HepG2 (cell line): ENCODE measurements around the gene HTR4. TPM values are rescaled to one million over a fixed set of nuclear protein-coding genes. Genes with fewer than 3 reads are reported as not detected.

Source experiments
- ATAC-seq: fragments of 200-7000 bp; cut with Tn5 transposase; 3 replicates; pipeline ENCODE4 v1.9.1; 2020; ENCODE audit warnings: mild to moderate bottlenecking, moderate library complexity
- BruUV-seq: library from RNA; stranded (reverse); fragments of 400-500 nt; replicated peaks from 2 replicates; lab custom pipeline; 2021; lab: Mats Ljungman, UMichigan
- CTCF ChIA-PET: fragments of 300-600 bp; formaldehyde crosslinking; extraction: SDS; loops from one replicate; lab custom pipeline; 2021; ENCODE audit warnings: low total read pairs, inconsistent platforms, low intra/inter-chr PET ratio; lab: Yijun Ruan, JAX
- POLR2A ChIA-PET: fragments of 350-600 bp; sonication (Branson Sonifier 250); formaldehyde crosslinking; loops from one replicate; lab custom pipeline; 2020; ENCODE audit warnings: antibody characterized with exemption, inconsistent platforms; lab: Yijun Ruan, JAX
- DNase-seq: peaks from one replicate; pipeline ENCODE4 v3.0.0-alpha.2; 2015; ENCODE audit warnings: low spot score
- FAIRE-seq: peaks from 3 replicates; lab custom pipeline; 2011; peaks lifted over from hg19 to GRCh38; lab: Jason Lieb, UNC
- H2AFZ ChIP-seq: one replicate; pipeline ENCODE4 v1.6.1; 2011; ENCODE audit warnings: low read length, inconsistent platforms
- H3K27ac ChIP-seq: fragments of 300-600 bp; 3 replicates; pipeline ENCODE4 v1.8.0; 2011; ENCODE audit warnings: mixed run types, mild to moderate bottlenecking, mixed read lengths, low read length, inconsistent platforms; ENCODE audit not compliant: insufficient read depth; ENCODE audit errors: extremely low read length
- H3K27me3 ChIP-seq, 2 experiments: fragments of 200-600 bp in 1 of 2; 2 replicates in 1 of 2; 3 replicates in 1 of 2; pipeline versions ENCODE4 v1.6.0 to v1.8.0; 2011; ENCODE audit warnings: low read length in 2 of 2, mild to moderate bottlenecking in 2 of 2, moderate library complexity in 2 of 2, inconsistent platforms in 1 of 2; ENCODE audit not compliant: insufficient read depth in 2 of 2, control insufficient read depth in 1 of 2
- H3K36me3 ChIP-seq, 2 experiments: fragments of 200-600 bp in 1 of 2; replicated peaks in 1 of 2; 2 replicates in 1 of 2; 3 replicates in 1 of 2; pipeline versions ENCODE4 v1.5.1 to v1.8.0; 2011; ENCODE audit warnings: low read length in 2 of 2, inconsistent platforms in 1 of 2; ENCODE audit not compliant: insufficient read depth in 2 of 2, control insufficient read depth in 1 of 2
- H3K4me1 ChIP-seq: 2 replicates; pipeline ENCODE4 v1.5.1; 2012; ENCODE audit warnings: low read length, inconsistent platforms; ENCODE audit not compliant: insufficient read depth
- H3K4me2 ChIP-seq: 2 replicates; pipeline ENCODE4 v1.6.0; 2011; ENCODE audit warnings: low read depth, low read length, inconsistent platforms
- H3K4me3 ChIP-seq, 3 experiments: fragments of 200-600 bp in 1 of 3; sonication (generic), shearing (Covaris generic) in 1 of 3; replicated peaks in 1 of 3; 2 replicates each; pipeline ENCODE4 v1.5.1; 2011 to 2016; ENCODE audit warnings: low read length in 3 of 3, inconsistent platforms in 2 of 3, low read depth in 2 of 3, mild to moderate bottlenecking in 2 of 3, control low read depth in 1 of 3, mixed read lengths in 1 of 3; ENCODE audit not compliant: insufficient read depth in 1 of 3
- H3K79me2 ChIP-seq: one replicate; pipeline ENCODE4 v1.6.1; 2011; ENCODE audit warnings: low read length, inconsistent platforms; ENCODE audit not compliant: insufficient read depth
- H3K9ac ChIP-seq: 2 replicates; pipeline ENCODE4 v1.6.0; 2011; ENCODE audit warnings: mild to moderate bottlenecking, low read depth, low read length, inconsistent platforms; ENCODE audit not compliant: insufficient read depth
- H3K9me3 ChIP-seq: 2 replicates; pipeline ENCODE4 v1.5.1; 2012; ENCODE audit warnings: mild to moderate bottlenecking, low read length
- H4K20me1 ChIP-seq: 2 replicates; pipeline ENCODE4 v1.6.0; 2011; ENCODE audit warnings: inconsistent platforms, mild to moderate bottlenecking, low read length, moderate library complexity; ENCODE audit not compliant: insufficient read depth
- KAT8 ChIP-seq: IDR thresholded peaks from 2 replicates; pipeline ENCODE4 v1.6.1; 2016; ENCODE audit warnings: missing genetic modification reagents, missing compliant biosample characterization
- MXI1 ChIP-seq: IDR thresholded peaks from 3 replicates; pipeline ENCODE4 v1.6.1; 2012; ENCODE audit warnings: low read depth, low read length, inconsistent platforms, borderline replicate concordance
- NFIC ChIP-seq: IDR thresholded peaks from 2 replicates; pipeline ENCODE4 v1.6.1; 2012; ENCODE audit warnings: mild to moderate bottlenecking, low read length, inconsistent platforms
- NFKB2 ChIP-seq: sonication (generic); formaldehyde crosslinking; IDR thresholded peaks from 2 replicates; pipeline ENCODE4 v1.4.0; 2020; ENCODE audit warnings: missing genetic modification reagents, borderline replicate concordance
- SOX6 ChIP-seq, 2 experiments: fragments of 450-650 bp in 1 of 2; sonication (generic) in 1 of 2; formaldehyde crosslinking in 1 of 2; IDR thresholded peaks; 2 replicates each; pipeline versions ENCODE4 v1.4.0 to v1.6.1; 2017 to 2020; ENCODE audit warnings: antibody characterized with exemption in 1 of 2, mild to moderate bottlenecking in 1 of 2, missing genetic modification reagents in 1 of 2
- ZEB1 ChIP-seq: IDR thresholded peaks from 2 replicates; pipeline ENCODE4 v1.6.1; 2012; ENCODE audit warnings: mild to moderate bottlenecking, low read depth, inconsistent platforms; ENCODE audit not compliant: insufficient replicate concordance
- ZFP82 ChIP-seq: sonication (generic); formaldehyde crosslinking; IDR thresholded peaks from 2 replicates; pipeline ENCODE4 v1.5.1; 2020; ENCODE audit warnings: mild to moderate bottlenecking, missing genetic modification reagents, borderline replicate concordance
- ZNF10 ChIP-seq: sonication (generic); formaldehyde crosslinking; IDR thresholded peaks from 2 replicates; pipeline ENCODE4 v1.4.0; 2020; ENCODE audit warnings: mild to moderate bottlenecking, low read depth, missing genetic modification reagents, borderline replicate concordance
- ZNF382 ChIP-seq: sonication (generic); formaldehyde crosslinking; IDR thresholded peaks from 2 replicates; pipeline ENCODE4 v1.5.0; 2020; ENCODE audit warnings: missing genetic modification reagents, mild to moderate bottlenecking, borderline replicate concordance
- ZNF720 ChIP-seq: sonication (generic); formaldehyde crosslinking; IDR thresholded peaks from 2 replicates; pipeline ENCODE4 v1.4.0; 2020; ENCODE audit warnings: missing genetic modification reagents
- ZNF775 ChIP-seq: sonication (generic); formaldehyde crosslinking; IDR thresholded peaks from 2 replicates; pipeline ENCODE4 v1.4.0; 2020; ENCODE audit warnings: missing genetic modification reagents, mild to moderate bottlenecking, moderate library complexity, borderline replicate concordance
- WGBS: methylation state at CpG from one replicate; pipeline ENCODE4 v1.1.6; 2017; ENCODE audit warnings: low lambda C conversion rate; 5-methylcytosine and 5-hydroxymethylcytosine counted together
- in situ Hi-C: cut with HindIII; loops from 2 replicates; pipeline ENCODE4 v1.10.0; 2017; ENCODE audit warnings: low pct_unique_long_range_greater_than_20kb; ENCODE audit not compliant: extremely low pct_ligation_motif_present
- intact Hi-C: fragments of 100-400 bp; cut with micrococcal nuclease; formaldehyde crosslinking; loops from one replicate; pipeline ENCODE4 v1.10.0; 2022; ENCODE audit not compliant: unreplicated experiment
- polyA plus RNA-seq, 8 experiments: library from polyadenylated mRNA; depleted of rRNA in 3 of 8; stranded (reverse) in 7 of 8; unstranded in 1 of 8; fragments of >200 nt; fragmentation: Illumina TruSeq in 4 of 8; extraction: Trizol in 4 of 8; gene quantifications; 2 replicates each; pipeline versions ENCODE4 v1.2.1 to v1.2.3, GENCODE V29; 2011 to 2016; ENCODE audit warnings: low read depth in 4 of 8, missing spikeins in 1 of 8, mixed read lengths in 1 of 8; ENCODE audit not compliant: insufficient read depth in 1 of 8
- total RNA-seq, 5 experiments: library from RNA; depleted of rRNA; stranded (reverse); fragments of >200 nt; fragmentation: Illumina TruSeq; extraction: Trizol; gene quantifications; 2 replicates each; pipeline ENCODE4 v1.2.3, GENCODE V29; 2016; ENCODE audit warnings: low read depth in 1 of 5
- TF ChIP-seq, protein P1 (sequence below): fragments of 450-650 bp; IDR thresholded peaks from 2 replicates; pipeline ENCODE4 v1.6.1; 2016
- TF ChIP-seq, protein P2 (sequence below): IDR thresholded peaks from 2 replicates; pipeline ENCODE4 v1.6.1; 2016; ENCODE audit warnings: mild to moderate bottlenecking

The HTR4 gene
- total and polyA plus RNA-seq, 2 of the 13 experiments (the other 11 are each of a cell fraction or from before 2014, with no cell fraction given): not detected

DNA sequence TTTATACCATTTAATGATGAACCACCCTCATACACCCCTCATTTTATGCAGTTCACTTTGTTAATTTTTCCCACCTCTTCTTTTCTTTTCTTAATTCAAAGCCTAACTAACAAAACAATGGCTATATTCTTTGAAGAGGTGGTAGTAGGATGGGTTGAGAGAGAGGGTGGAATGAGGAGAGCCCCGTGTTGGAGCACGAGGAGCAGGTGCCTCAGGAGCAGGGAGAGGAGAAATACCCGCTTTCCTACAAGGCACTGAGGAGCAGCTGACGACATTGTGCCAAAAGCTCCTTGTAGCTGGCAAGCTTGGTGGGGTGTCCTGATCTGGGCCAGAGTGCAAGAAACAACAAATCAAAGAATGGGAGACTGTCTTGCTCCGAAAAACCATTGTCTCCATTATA, 129.6 kb downstream of the HTR4 start:
- Histone ChIP-seq H3K27ac (no peak overlapping the region), H3K79me2 (no peaks in the 10 kb centered on the region), H2AFZ (no peak overlapping the region), H3K9ac (no peak overlapping the region), H3K4me3 (no peak overlapping the region), H3K4me1 (no peaks in the 10 kb centered on the region), H3K36me3 (no peaks in the 10 kb centered on the region), H3K9me3 (peaks cover 10% of the 10 kb centered on the region), H4K20me1 (no peaks in the 10 kb centered on the region), H3K4me2 (no peak overlapping the region), H3K27me3 (no peaks in the 10 kb centered on the region)
- in situ Hi-C loops: no loop called here
- TF ChIP-seq ZNF382 (CRISPR knock-in tag) (no peak), ZEB1 (no peak), ZNF10 (CRISPR knock-in tag) (no peak), ZNF775 (CRISPR knock-in tag) (no peak), NFIC (no peak), ZFP82 (CRISPR knock-in tag) (no peak), KAT8 (CRISPR knock-in tag) (no peak), SOX6 (IDR thresholded peaks at IDR 0.05) (no peak), SOX6 (CRISPR knock-in tag; IDR thresholded peaks at IDR 0.05) (no peak), ZNF720 (CRISPR knock-in tag) (no peak), MXI1 (no peak), NFKB2 (CRISPR knock-in tag) (no peak)
- TF ChIP-seq, protein P1, sequence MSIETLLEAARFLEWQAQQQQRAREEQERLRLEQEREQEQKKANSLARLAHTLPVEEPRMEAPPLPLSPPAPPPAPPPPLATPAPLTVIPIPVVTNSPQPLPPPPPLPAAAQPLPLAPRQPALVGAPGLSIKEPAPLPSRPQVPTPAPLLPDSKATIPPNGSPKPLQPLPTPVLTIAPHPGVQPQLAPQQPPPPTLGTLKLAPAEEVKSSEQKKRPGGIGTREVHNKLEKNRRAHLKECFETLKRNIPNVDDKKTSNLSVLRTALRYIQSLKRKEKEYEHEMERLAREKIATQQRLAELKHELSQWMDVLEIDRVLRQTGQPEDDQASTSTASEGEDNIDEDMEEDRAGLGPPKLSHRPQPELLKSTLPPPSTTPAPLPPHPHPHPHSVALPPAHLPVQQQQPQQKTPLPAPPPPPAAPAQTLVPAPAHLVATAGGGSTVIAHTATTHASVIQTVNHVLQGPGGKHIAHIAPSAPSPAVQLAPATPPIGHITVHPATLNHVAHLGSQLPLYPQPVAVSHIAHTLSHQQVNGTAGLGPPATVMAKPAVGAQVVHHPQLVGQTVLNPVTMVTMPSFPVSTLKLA: no peak
- TF ChIP-seq, protein P2, sequence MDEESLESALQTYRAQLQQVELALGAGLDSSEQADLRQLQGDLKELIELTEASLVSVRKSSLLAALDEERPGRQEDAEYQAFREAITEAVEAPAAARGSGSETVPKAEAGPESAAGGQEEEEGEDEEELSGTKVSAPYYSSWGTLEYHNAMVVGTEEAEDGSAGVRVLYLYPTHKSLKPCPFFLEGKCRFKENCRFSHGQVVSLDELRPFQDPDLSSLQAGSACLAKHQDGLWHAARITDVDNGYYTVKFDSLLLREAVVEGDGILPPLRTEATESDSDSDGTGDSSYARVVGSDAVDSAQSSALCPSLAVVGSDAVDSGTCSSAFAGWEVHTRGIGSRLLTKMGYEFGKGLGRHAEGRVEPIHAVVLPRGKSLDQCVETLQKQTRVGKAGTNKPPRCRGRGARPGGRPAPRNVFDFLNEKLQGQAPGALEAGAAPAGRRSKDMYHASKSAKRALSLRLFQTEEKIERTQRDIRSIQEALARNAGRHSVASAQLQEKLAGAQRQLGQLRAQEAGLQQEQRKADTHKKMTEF (CRISPR knock-in tag): no peak
- CTCF ChIA-PET: no interaction called here
- POLR2A ChIA-PET: no interaction called here
- intact Hi-C loops: no loop called here
- WGBS: 20% methylated on average over 5 of the region's 5 CpGs
- BruUV-seq: no TSS peak
- ATAC-seq: no peak
- no peak for FAIRE-seq
- DNase-seq: no peak
